ENCODE measurements around the gene PNLIPRP3.

GRCh38 chr10:116470768-116471415 is 43.2 kb downstream of the PNLIPRP3 start:
- TF ChIP-seq EZH2 (IDR thresholded peaks at IDR 0.05) (no peak), CTCF (IDR thresholded peaks at IDR 0.05) (peak; percentile 68)
